K562 (cell line): ENCODE measurements around the gene HS3ST3B1. TPM values are rescaled to one million over a fixed set of nuclear protein-coding genes. Genes with fewer than 3 reads are reported as not detected.
A peak's percentile ranks its signal among the peaks of the same experiment; 100 is the strongest.

ENCODE experiments used
- ATAC-seq: fragments of 200-7000 bp; cut with Tn5 transposase; 3 replicates; pipeline ENCODE4 v1.9.1; 2020; ENCODE audit warnings: moderate library complexity
- BruUV-seq: library from RNA; stranded (reverse); fragments of 400-500 nt; replicated peaks from 2 replicates; lab custom pipeline; 2021; lab: Mats Ljungman, UMichigan
- CTCF ChIA-PET: fragments of 300-600 bp; formaldehyde crosslinking; extraction: SDS; loops from one replicate; lab custom pipeline; 2021; ENCODE audit warnings: low intra/inter-chr PET ratio; lab: Yijun Ruan, JAX
- POLR2A ChIA-PET: fragments of 300-600, 350-650 bp; sonication (Branson Sonifier 250); formaldehyde crosslinking; extraction: SDS; loops from one replicate; lab custom pipeline; 2021; ENCODE audit warnings: antibody characterized with exemption, inconsistent platforms; lab: Yijun Ruan, JAX
- DNase-seq, 4 experiments: peaks; one replicate each; pipeline versions ENCODE4 v3.0.0 to v3.0.0-alpha.2; 2011 to 2018; ENCODE audit warnings: low spot score in 3 of 4, mixed read lengths in 3 of 4; ENCODE audit errors: extremely low read depth in 1 of 4
- FAIRE-seq: peaks from 2 replicates; lab custom pipeline; 2011; peaks lifted over from hg19 to GRCh38; lab: Jason Lieb, UNC
- H2AFZ ChIP-seq: 2 replicates; pipeline ENCODE4 v1.6.0; 2011; ENCODE audit warnings: low read depth, low read length, control low read depth, inconsistent platforms
- H3K27ac ChIP-seq: fragments of 200-600 bp; 3 replicates; pipeline ENCODE4 v1.8.0; 2011; ENCODE audit warnings: low read depth, mild to moderate bottlenecking, control low read depth, inconsistent platforms, low read length, moderate library complexity, mixed read lengths; ENCODE audit errors: extremely low read depth
- H3K27me3 ChIP-seq, 2 experiments: fragments of 300-600 bp in 1 of 2; 2 replicates in 1 of 2; 3 replicates in 1 of 2; pipeline versions ENCODE4 v1.6.0 to v1.8.0; 2011; ENCODE audit warnings: inconsistent platforms in 2 of 2, low read length in 2 of 2, mild to moderate bottlenecking in 1 of 2, mixed read lengths in 1 of 2, moderate library complexity in 1 of 2; ENCODE audit not compliant: control insufficient read depth in 2 of 2, insufficient read depth in 2 of 2
- H3K36me3 ChIP-seq: fragments of 300-600 bp; 3 replicates; pipeline ENCODE4 v1.8.0; 2011; ENCODE audit warnings: mild to moderate bottlenecking, low read length, inconsistent platforms; ENCODE audit not compliant: control insufficient read depth, insufficient read depth
- H3K4me1 ChIP-seq, 2 experiments: fragments of 200-600 bp in 1 of 2; replicated peaks in 1 of 2; 2 replicates in 1 of 2; 3 replicates in 1 of 2; pipeline versions ENCODE4 v1.5.1 to v1.8.0; 2011; ENCODE audit warnings: inconsistent platforms in 2 of 2, low read length in 2 of 2, mild to moderate bottlenecking in 1 of 2, mixed read lengths in 1 of 2, moderate library complexity in 1 of 2; ENCODE audit not compliant: control insufficient read depth in 2 of 2, insufficient read depth in 2 of 2
- H3K4me2 ChIP-seq: 2 replicates; pipeline ENCODE4 v1.6.1; 2011; ENCODE audit warnings: low read length, control low read depth, inconsistent platforms, mixed read lengths; ENCODE audit not compliant: insufficient read depth
- H3K4me3 ChIP-seq: fragments of 200-600 bp; sonication (generic), shearing (Covaris generic); 2 replicates; pipeline ENCODE4 v1.5.1; 2016; ENCODE audit warnings: control low read depth, inconsistent platforms
- H3K79me2 ChIP-seq: fragments of 200-600 bp; 3 replicates; pipeline ENCODE4 v1.8.0; 2011; ENCODE audit warnings: low read length, inconsistent platforms; ENCODE audit not compliant: control insufficient read depth, insufficient read depth
- H3K9ac ChIP-seq, 2 experiments: 2 replicates each; pipeline versions ENCODE4 v1.6.0 to v1.6.1; 2011; ENCODE audit warnings: low read depth in 2 of 2, low read length in 2 of 2, control low read depth in 1 of 2, inconsistent platforms in 1 of 2, mild to moderate bottlenecking in 1 of 2, mixed read lengths in 1 of 2; ENCODE audit not compliant: insufficient read depth in 1 of 2
- H3K9me1 ChIP-seq: one replicate; pipeline ENCODE4 v1.6.0; 2011; ENCODE audit warnings: inconsistent platforms, mild to moderate bottlenecking, low read length, moderate library complexity; ENCODE audit not compliant: control insufficient read depth, insufficient read depth
- H3K9me3 ChIP-seq: replicated peaks from 2 replicates; pipeline ENCODE4 v1.5.1; 2011; ENCODE audit warnings: low read depth, low read length, inconsistent platforms; ENCODE audit not compliant: control insufficient read depth, insufficient read depth
- H4K20me1 ChIP-seq: replicated peaks from 2 replicates; pipeline ENCODE4 v1.6.1; 2011; ENCODE audit warnings: low read length, inconsistent platforms, mixed read lengths; ENCODE audit not compliant: control insufficient read depth, insufficient read depth
- C11orf30 ChIP-seq: fragments of 450-650 bp; IDR thresholded peaks from 2 replicates; pipeline ENCODE4 v1.6.1; 2016; ENCODE audit warnings: low read depth, mild to moderate bottlenecking
- MAFG ChIP-seq: fragments of 450-650 bp; conservative IDR thresholded peaks from 2 replicates; pipeline ENCODE4 v1.6.1; 2016; ENCODE audit warnings: missing genetic modification characterization, missing compliant biosample characterization
- MAFK ChIP-seq: IDR thresholded peaks from 2 replicates; pipeline ENCODE4 v1.6.1; 2011; ENCODE audit warnings: low read length, improper control_type of control experiment
- NFIX ChIP-seq: fragments of 250-450 bp; sonication (Bioruptor Pico); IDR thresholded peaks from 2 replicates; pipeline ENCODE4 v1.4.0; 2020; ENCODE audit warnings: low read depth, mild to moderate bottlenecking, moderate library complexity
- RBM34 ChIP-seq: fragments of 200-400 bp; formaldehyde crosslinking; IDR thresholded peaks from 2 replicates; pipeline ENCODE4 v1.6.1; 2018; ENCODE audit warnings: low read length, borderline replicate concordance; ENCODE audit not compliant: insufficient read depth
- ZNF316 ChIP-seq: fragments of 450-650 bp; IDR thresholded peaks from 2 replicates; pipeline ENCODE4 v1.6.1; 2016
- WGBS: fragments of 100-300 bp; shearing (Covaris generic); methylation state at CpG from one replicate; pipeline ENCODE4 v1.1.6; 2016; ENCODE audit warnings: low coverage, mixed read lengths; ENCODE audit not compliant: insufficient coverage; ENCODE audit errors: missing lambda C conversion rate; 5-methylcytosine and 5-hydroxymethylcytosine counted together
- in situ Hi-C: fragments of 300-500 bp; cut with MboI; formaldehyde crosslinking; loops from 4 replicates; pipeline ENCODE4 v1.15.0; 2018; ENCODE audit warnings: inconsistent platforms, mixed read lengths
- intact Hi-C: fragments of 100-400 bp; cut with micrococcal nuclease; formaldehyde crosslinking; loops from 2 replicates; pipeline ENCODE4 v1.14.2; 2022
- polyA plus RNA-seq, 8 experiments: library from polyadenylated mRNA; depleted of rRNA in 4 of 8; stranded (reverse) in 5 of 8; unstranded in 3 of 8; fragments of >200 nt; fragmentation: Nextera tagmentation in 2 of 8; fragmentation: Illumina TruSeq in 1 of 8; extraction: Ambion mirVana in 2 of 8; extraction: Trizol in 1 of 8; gene quantifications; 2 replicates each; pipeline versions ENCODE4 v1.2.1 to v1.2.3, GENCODE V29; 2011 to 2014; ENCODE audit warnings: inconsistent platforms in 1 of 8, missing spikeins in 1 of 8
- total RNA-seq, 7 experiments: library from RNA; depleted of rRNA in 6 of 7; stranded (reverse); fragments of >200 nt in 6 of 7; fragmentation: Illumina TruSeq in 2 of 7; extraction: Trizol in 2 of 7; gene quantifications; 2 replicates each; pipeline versions ENCODE4 v1.2.1 to v1.2.3, GENCODE V29; 2011 to 2021; ENCODE audit warnings: low replicate concordance in 1 of 7
- TF ChIP-seq, protein P1 (sequence below): fragments of 450-650 bp; IDR thresholded peaks from 2 replicates; pipeline ENCODE4 v1.6.1; 2016; ENCODE audit warnings: low read depth

HS3ST3B1 gene
- total and polyA plus RNA-seq, 9 of the 15 experiments (the other 6 are each of a cell fraction or from before 2014, with no cell fraction given): 1.9 to 12.9 (median 3.7) TPM

DNA sequence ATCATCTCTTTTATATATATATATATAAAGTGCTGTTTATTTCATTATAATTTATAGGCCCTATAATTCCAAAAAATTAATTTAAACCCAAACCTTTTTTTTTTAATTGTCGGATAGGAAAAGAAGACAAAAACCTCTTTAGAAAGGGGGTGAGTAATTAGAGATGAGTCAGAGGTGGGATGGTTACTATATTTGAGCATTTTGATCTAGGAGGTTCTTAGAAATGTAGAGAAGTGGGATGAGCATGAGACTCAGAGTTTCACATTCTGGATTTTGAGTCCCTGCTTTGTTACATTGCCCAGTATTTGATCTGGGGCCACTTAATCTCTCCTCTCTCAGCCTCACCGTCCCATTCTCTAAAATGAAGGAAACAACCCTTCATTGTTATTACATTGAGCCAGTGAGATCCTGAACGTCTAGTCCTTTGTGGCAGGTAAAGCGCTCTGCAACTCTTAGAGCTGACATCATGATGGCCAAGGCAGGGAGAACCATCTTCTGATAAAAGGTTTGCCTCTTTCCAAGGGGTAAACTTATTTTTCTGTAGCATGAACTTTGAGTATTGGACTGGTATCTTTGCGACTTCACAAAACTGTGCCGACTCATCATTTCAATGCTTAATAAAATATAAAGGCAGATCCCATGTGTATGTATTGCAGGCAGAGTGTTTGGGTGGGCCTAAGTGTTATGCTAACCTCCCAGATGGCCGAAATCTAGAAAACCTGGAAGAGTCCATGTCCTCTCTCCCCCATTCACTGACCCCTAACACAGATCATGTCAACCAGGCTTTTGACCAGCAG lies 21.3 kb downstream of the HS3ST3B1 start:
- Histone ChIP-seq H3K4me1 (peaks cover 0 to 12% of the 10 kb centered on the region in 2 experiments; a peak in 3 of 5 replicates), H3K9me1 (no peaks in the 10 kb centered on the region), H3K27me3 (no peaks in the 10 kb centered on the region), H3K79me2 (peaks cover 10% of the 10 kb centered on the region), H2AFZ (no peak overlapping the region), H3K4me2 (no peak overlapping the region), H3K9ac (no peak overlapping the region), H3K36me3 (no peaks in the 10 kb centered on the region), H3K4me3 (no peak overlapping the region), H4K20me1 (no peaks in the 10 kb centered on the region)
- ATAC-seq: no peak
- no peak for FAIRE-seq
- in situ Hi-C loops: no loop called here
- no TSS peak for BruUV-seq
- CTCF ChIA-PET: no interaction called here
- TF ChIP-seq MAFG (0 out of 2 replicates have a peak, but pooled peaks have one; percentile 34), C11orf30 (peak; percentile 53; the same call in 1 of the 2 replicates), ZNF316 (peak; percentile 76), MAFK (peak; percentile 51; the same call in 1 of the 2 replicates), NFIX (CRISPR knock-in tag) (no peak), RBM34 (no peak)
- TF ChIP-seq, protein P1, sequence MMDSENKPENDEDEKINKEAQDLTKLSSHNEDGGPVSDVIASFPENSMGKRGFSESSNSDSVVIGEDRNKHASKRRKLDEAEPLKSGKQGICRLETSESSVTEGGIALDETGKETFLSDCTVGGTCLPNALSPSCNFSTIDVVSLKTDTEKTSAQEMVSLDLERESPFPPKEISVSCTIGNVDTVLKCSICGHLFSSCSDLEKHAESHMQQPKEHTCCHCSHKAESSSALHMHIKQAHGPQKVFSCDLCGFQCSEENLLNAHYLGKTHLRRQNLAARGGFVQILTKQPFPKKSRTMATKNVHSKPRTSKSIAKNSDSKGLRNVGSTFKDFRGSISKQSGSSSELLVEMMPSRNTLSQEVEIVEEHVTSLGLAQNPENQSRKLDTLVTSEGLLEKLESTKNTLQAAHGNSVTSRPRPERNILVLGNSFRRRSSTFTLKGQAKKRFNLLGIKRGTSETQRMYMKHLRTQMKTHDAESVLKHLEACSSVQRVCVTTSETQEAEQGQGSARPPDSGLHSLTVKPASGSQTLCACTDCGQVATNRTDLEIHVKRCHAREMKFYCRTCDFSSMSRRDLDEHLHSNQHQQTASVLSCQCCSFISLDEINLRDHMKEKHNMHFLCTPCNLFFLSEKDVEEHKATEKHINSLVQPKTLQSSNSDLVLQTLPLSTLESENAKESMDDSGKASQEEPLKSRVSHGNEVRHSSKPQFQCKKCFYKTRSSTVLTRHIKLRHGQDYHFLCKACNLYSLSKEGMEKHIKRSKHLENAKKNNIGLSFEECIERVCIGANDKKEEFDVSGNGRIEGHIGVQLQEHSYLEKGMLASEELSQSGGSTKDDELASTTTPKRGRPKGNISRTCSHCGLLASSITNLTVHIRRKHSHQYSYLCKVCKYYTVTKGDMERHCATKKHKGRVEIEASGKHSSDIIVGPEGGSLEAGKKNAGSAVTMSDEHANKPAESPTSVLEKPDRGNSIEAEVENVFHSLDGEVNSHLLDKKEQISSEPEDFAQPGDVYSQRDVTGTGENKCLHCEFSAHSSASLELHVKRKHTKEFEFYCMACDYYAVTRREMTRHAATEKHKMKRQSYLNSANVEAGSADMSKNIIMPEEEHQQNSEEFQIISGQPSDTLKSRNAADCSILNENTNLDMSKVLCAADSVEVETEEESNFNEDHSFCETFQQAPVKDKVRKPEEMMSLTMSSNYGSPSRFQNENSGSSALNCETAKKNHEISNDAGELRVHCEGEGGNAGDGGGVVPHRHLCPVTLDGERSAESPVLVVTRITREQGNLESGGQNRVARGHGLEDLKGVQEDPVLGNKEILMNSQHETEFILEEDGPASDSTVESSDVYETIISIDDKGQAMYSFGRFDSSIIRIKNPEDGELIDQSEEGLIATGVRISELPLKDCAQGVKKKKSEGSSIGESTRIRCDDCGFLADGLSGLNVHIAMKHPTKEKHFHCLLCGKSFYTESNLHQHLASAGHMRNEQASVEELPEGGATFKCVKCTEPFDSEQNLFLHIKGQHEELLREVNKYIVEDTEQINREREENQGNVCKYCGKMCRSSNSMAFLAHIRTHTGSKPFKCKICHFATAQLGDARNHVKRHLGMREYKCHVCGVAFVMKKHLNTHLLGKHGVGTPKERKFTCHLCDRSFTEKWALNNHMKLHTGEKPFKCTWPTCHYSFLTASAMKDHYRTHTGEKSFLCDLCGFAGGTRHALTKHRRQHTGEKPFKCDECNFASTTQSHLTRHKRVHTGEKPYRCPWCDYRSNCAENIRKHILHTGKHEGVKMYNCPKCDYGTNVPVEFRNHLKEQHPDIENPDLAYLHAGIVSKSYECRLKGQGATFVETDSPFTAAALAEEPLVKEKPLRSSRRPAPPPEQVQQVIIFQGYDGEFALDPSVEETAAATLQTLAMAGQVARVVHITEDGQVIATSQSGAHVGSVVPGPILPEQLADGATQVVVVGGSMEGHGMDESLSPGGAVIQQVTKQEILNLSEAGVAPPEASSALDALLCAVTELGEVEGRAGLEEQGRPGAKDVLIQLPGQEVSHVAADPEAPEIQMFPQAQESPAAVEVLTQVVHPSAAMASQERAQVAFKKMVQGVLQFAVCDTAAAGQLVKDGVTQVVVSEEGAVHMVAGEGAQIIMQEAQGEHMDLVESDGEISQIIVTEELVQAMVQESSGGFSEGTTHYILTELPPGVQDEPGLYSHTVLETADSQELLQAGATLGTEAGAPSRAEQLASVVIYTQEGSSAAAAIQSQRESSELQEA: no peak
- TF ChIP-seq, all 486 proteins: peak for 4
- POLR2A ChIA-PET: interaction anchor here (0.8 kb wide), 1 partner anchor 13 kb away, joined by 3 read pairs; no protein-coding TSS in a partner anchor
- 68% methylated on average over 5 of the region's 7 CpGs for WGBS
- intact Hi-C loops: no loop called here
- DNase-seq: no peak
- Histone ChIP-seq H3K27ac (no peak overlapping the region), H3K9me3 (no peaks in the 10 kb centered on the region)
